GM23248 (cell line): ENCODE data around the gene CFAP92. TPM values are rescaled to one million over a fixed set of nuclear protein-coding genes. Genes with fewer than 3 reads are reported as not detected.

ENCODE experiments used
- DNase-seq: peaks from one replicate; pipeline ENCODE4 v3.0.0-alpha.2; 2015
- H2AFZ ChIP-seq: fragments of 200-600 bp; sonication (generic); 2 replicates; pipeline ENCODE4 v1.6.1; 2016; ENCODE audit warnings: antibody characterized with exemption
- H3F3A ChIP-seq: fragments of 200-600 bp; sonication (generic); 2 replicates; pipeline ENCODE4 v1.6.1; 2016; ENCODE audit warnings: mild to moderate bottlenecking, antibody characterized with exemption, mixed run types; ENCODE audit not compliant: insufficient read depth
- H3K27ac ChIP-seq: fragments of 200-600 bp; sonication (generic); 2 replicates; pipeline ENCODE4 v1.5.1; 2016; ENCODE audit warnings: mild to moderate bottlenecking
- H3K27me3 ChIP-seq: fragments of 200-600 bp; sonication (generic); replicated peaks from 2 replicates; pipeline ENCODE4 v1.6.1; 2016; ENCODE audit warnings: mild to moderate bottlenecking; ENCODE audit not compliant: insufficient read depth
- H3K36me3 ChIP-seq: fragments of 200-600 bp; sonication (generic); 2 replicates; pipeline ENCODE4 v1.6.1; 2016; ENCODE audit warnings: low read depth, mild to moderate bottlenecking
- H3K4me1 ChIP-seq: fragments of 200-600 bp; sonication (generic); 2 replicates; pipeline ENCODE4 v1.6.1; 2016; ENCODE audit warnings: mild to moderate bottlenecking; ENCODE audit not compliant: insufficient read depth
- H3K4me2 ChIP-seq: fragments of 200-600 bp; sonication (generic); one replicate; pipeline ENCODE4 v1.6.1; 2016; ENCODE audit warnings: mild to moderate bottlenecking; ENCODE audit not compliant: unreplicated experiment
- H3K4me3 ChIP-seq: fragments of 200-600 bp; sonication (generic); 2 replicates; pipeline ENCODE4 v1.5.1; 2016; ENCODE audit warnings: mild to moderate bottlenecking
- H3K79me2 ChIP-seq: fragments of 200-600 bp; sonication (generic); 2 replicates; pipeline ENCODE4 v1.6.1; 2016; ENCODE audit warnings: mild to moderate bottlenecking; ENCODE audit not compliant: insufficient read depth
- H3K9ac ChIP-seq: fragments of 200-600 bp; sonication (generic); 2 replicates; pipeline ENCODE4 v1.6.1; 2016; ENCODE audit warnings: mild to moderate bottlenecking
- H3K9me2 ChIP-seq: fragments of 200-600 bp; sonication (generic); 2 replicates; pipeline ENCODE4 v1.6.1; 2016; ENCODE audit warnings: mixed run types, mild to moderate bottlenecking, moderate library complexity; ENCODE audit not compliant: insufficient read depth
- H3K9me3 ChIP-seq: fragments of 200-600 bp; sonication (generic); one replicate; pipeline ENCODE4 v1.6.1; 2017; ENCODE audit warnings: low read depth
- H4K20me1 ChIP-seq: fragments of 200-600 bp; sonication (generic); 2 replicates; pipeline ENCODE4 v1.6.0; 2016; ENCODE audit not compliant: insufficient read depth
- EZH2 ChIP-seq: fragments of 200-600 bp; sonication (generic); IDR thresholded peaks from 2 replicates; pipeline ENCODE4 v1.6.1; 2018; ENCODE audit warnings: antibody characterized with exemption, mild to moderate bottlenecking; ENCODE audit not compliant: insufficient read depth, poor library complexity, severe bottlenecking
- EZH2phosphoT487 ChIP-seq: fragments of 200-600 bp; sonication (generic); IDR thresholded peaks from 2 replicates; pipeline ENCODE4 v1.6.1; 2018; ENCODE audit warnings: antibody characterized with exemption, moderate library complexity, mild to moderate bottlenecking, low read depth; ENCODE audit not compliant: insufficient read depth
- WGBS, 2 experiments: methylation state at CpG; one replicate each; pipeline ENCODE4 v1.1.6; 2015 to 2017; ENCODE audit warnings: low lambda C conversion rate in 2 of 2, low coverage in 1 of 2; ENCODE audit errors: missing lambda C conversion rate in 2 of 2; 5-methylcytosine and 5-hydroxymethylcytosine counted together
- in situ Hi-C: fragments of 300-500 bp; cut with MboI; formaldehyde crosslinking; loops from 2 replicates; pipeline ENCODE4 v1.15.0; 2020
- polyA plus RNA-seq: library from polyadenylated mRNA; unstranded; fragments of >200 nt; fragmentation: Nextera tagmentation; extraction: Ambion mirVana; gene quantifications from 2 replicates; pipeline ENCODE4 v1.2.1, GENCODE V29; 2016
- total RNA-seq: library from RNA; depleted of rRNA; stranded (reverse); fragments of >200 nt; shearing (Covaris generic); gene quantifications from 2 replicates; pipeline ENCODE4 v1.2.3, GENCODE V29; 2014

Gene CFAP92
- total and polyA plus RNA-seq, 2 experiments from 2014 or later, result not detected

- peaks cover 13% of the 10 kb centered on the region for H3F3A ChIP-seq
- no peak overlapping the region for H3K27ac ChIP-seq
- WGBS, 2 experiments, result 48 to 59% methylated on average over 3 of the region's 3 CpGs
- no peak overlapping the region for H3K4me3 ChIP-seq
- no peaks in the 10 kb centered on the region for H3K36me3 ChIP-seq
- in situ Hi-C loops, result no loop called here
- H3K4me1 ChIP-seq, result peaks cover 8% of the 10 kb centered on the region
- no peak overlapping the region for H2AFZ ChIP-seq
- no peak for TF ChIP-seq EZH2
- no peak overlapping the region for H3K4me2 ChIP-seq
- H4K20me1 ChIP-seq, result no peaks in the 10 kb centered on the region
- no peaks in the 10 kb centered on the region for H3K79me2 ChIP-seq
- H3K27me3 ChIP-seq, result peaks cover 55% of the 10 kb centered on the region
- no peaks in the 10 kb centered on the region for H3K9me3 ChIP-seq
- DNase-seq, result no peak
- no peak overlapping the region for H3K9ac ChIP-seq
- no peaks in the 10 kb centered on the region for H3K9me2 ChIP-seq
Observed at GRCh38 chr3:128945878-128946175, 48.0 kb downstream of the CFAP92 start.

GRCh38 chr3:128945041-128945877 lies 48.6 kb downstream of the CFAP92 start:
- WGBS, 2 experiments, result 77 to 79% methylated on average over 21 of the region's 21 CpGs
- no peak for TF ChIP-seq EZH2
- no peak for TF ChIP-seq EZH2phosphoT487
- Histone ChIP-seq H3K9me2 (no peaks in the 10 kb centered on the region), H3K9me3 (no peaks in the 10 kb centered on the region), H3K79me2 (no peaks in the 10 kb centered on the region), H4K20me1 (no peaks in the 10 kb centered on the region), H3K4me1 (peaks cover 8% of the 10 kb centered on the region), H3K9ac (no peak overlapping the region), H3F3A (peaks cover 13% of the 10 kb centered on the region), H3K4me3 (no peak overlapping the region), H2AFZ (no peak overlapping the region), H3K4me2 (no peak overlapping the region), H3K36me3 (no peaks in the 10 kb centered on the region), H3K27me3 (peaks cover 56% of the 10 kb centered on the region), H3K27ac (no peak overlapping the region)
- in situ Hi-C loops, result no loop called here
- DNase-seq, result no peak

- H3K4me2 ChIP-seq, result no peak overlapping the region
- no peaks in the 10 kb centered on the region for H3K36me3 ChIP-seq
- DNase-seq, result no peak
- no peaks in the 10 kb centered on the region for H3K79me2 ChIP-seq
- peaks cover 8% of the 10 kb centered on the region for H3K4me1 ChIP-seq
- no peak overlapping the region for H3K9ac ChIP-seq
- peaks cover 47% of the 10 kb centered on the region for H3K27me3 ChIP-seq
- H3K9me3 ChIP-seq, result no peaks in the 10 kb centered on the region
- no peaks in the 10 kb centered on the region for H3K9me2 ChIP-seq
- in situ Hi-C loops, result no loop called here
- 62 to 68% methylated on average over 12 to 15 of the region's 15 CpGs for WGBS, 2 experiments
- no peak overlapping the region for H2AFZ ChIP-seq
- H3F3A ChIP-seq, result peaks cover 13% of the 10 kb centered on the region
- no peak overlapping the region for H3K4me3 ChIP-seq
- TF ChIP-seq EZH2phosphoT487 (no peak), EZH2 (no peak)
- no peaks in the 10 kb centered on the region for H4K20me1 ChIP-seq
- H3K27ac ChIP-seq, result no peak overlapping the region
Observed at GRCh38 chr3:128942161-128942952, 51.5 kb downstream of the CFAP92 start.

GRCh38 chr3:128940252-128940651 lies 53.6 kb downstream of the CFAP92 start:
- Histone ChIP-seq H3K9ac (no peak overlapping the region), H3F3A (no peaks in the 10 kb centered on the region), H3K9me2 (no peaks in the 10 kb centered on the region), H3K79me2 (no peaks in the 10 kb centered on the region), H3K4me2 (no peak overlapping the region), H3K36me3 (no peaks in the 10 kb centered on the region), H2AFZ (no peak overlapping the region), H3K27ac (no peak overlapping the region), H4K20me1 (no peaks in the 10 kb centered on the region), H3K27me3 (peaks cover 60% of the 10 kb centered on the region), H3K4me3 (no peak overlapping the region), H3K4me1 (no peaks in the 10 kb centered on the region), H3K9me3 (no peaks in the 10 kb centered on the region)
- WGBS, 2 experiments, result 79 to 91% methylated on average over 1 of the region's 1 CpG
- no peak for TF ChIP-seq EZH2
- no peak for TF ChIP-seq EZH2phosphoT487
- in situ Hi-C loops, result no loop called here
- no peak for DNase-seq
